Kidney tubule cell (primary cell): ENCODE results near the gene SNX9.
"Not testable (repeated sequence)": the region's sequence is repeated elsewhere in the genome, so short reads cannot be mapped to it uniquely, and the experiment has no call there.

Source experiments
- DNase-seq: peaks from one replicate; pipeline ENCODE4 v3.0.0-alpha.2; 2018; ENCODE audit warnings: low spot score

The SNX9 gene

DNA sequence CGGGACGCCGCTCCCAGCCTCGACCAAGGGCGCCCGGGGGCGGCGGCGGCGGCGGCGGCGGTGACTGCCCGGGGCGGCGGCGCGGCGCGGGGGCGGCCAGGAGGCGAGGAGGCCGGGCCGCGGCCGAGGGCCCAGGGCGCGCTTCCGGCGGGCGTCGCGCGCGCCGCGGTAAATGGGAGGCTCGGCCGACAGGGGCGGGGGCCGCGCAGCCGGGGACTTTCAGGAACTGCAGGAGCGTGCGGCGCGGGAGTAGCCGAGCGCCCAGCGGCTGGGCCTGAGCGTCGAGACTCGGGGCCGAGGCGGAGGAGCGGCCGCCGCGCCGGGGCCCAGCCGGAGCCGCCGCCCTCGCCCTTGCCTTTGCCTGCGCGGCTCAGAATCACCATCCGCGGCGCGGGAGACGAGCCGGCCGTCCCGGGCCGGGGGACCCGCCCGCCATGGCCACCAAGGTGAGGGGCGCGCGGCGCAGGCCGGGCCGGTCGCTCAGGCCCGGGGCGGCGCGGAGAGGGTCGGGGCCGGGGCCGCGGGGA is at the start of gene SNX9:
Gene SNX9 (plus strand): TSS at position 246 of the 527 bp plus-strand sequence. CDS start 189 bp downstream, at position 435.
- peak; percentile 86 for DNase-seq

DNA sequence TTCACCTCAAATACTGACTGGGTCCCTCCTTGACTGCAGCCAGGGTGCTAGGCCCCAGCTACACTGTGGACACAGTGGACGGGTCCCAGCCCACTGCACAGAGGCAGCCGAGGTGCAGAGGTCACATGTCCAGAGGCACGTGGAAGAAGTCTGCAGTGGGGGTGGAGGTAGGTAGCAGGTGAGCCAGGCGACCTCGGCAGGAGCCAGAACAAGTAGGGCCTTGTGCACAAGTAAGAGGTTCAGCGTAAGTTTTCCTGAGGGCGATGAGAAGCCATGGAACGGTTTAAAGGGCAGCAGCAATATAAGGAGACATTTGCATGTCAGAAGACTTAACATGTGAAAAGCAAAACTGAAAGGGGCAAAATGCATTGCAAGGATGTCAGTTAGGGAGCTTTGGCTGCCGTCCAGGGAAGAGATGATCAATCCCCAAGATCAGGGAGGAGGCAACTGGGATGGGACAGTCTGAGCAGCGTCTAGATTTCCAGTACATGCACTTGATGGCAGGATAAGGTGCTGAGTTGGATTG is 49.7 kb upstream of the SNX9 start:
- peak; percentile 61 for DNase-seq

DNA sequence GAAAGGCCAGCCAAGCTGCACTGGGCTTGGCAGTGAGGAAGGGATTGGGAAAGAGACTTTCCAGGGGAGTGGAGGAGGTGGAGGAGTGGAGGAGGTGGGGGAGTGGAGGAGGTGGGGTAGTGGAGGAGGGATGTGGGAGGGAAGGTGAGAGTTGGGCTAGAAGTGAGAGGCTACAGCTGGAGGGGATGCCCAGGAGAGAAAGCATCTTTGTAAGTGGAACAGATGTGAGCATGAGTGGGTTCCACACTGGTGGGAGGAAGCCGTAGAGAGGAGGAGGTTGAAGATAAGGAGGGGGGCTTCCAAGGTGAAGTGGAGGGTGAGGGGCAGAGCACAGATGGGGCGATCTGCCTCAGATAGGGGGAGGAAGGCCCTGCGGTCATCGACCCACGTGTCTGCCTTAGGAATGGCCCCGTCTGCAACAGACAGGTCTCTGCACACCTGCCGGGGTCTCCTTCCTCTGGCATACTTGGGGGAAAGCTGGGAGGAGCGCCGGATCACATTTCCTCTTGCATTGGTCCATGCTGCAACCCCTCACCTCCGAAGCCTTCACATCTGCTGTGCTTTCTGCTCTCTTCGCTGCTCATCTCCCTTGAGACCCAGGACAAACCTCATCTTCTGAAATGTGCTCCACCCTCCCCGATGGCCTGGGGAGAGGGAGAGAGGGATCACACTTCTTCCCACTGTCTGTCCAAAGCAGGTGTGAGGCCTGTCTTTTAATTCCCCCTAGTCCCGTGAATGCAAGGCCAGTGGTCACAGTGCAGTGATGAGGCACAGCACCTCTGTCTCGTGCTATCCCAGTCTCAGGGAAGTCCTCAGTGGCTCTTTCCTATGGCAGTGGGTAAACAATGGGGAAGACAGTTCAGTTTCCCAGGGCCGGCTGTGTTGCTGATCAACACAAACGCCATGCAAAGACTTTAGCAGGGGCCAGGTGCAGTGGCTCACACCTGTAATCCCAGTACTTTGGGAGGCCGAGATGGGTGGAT is 48.6 kb upstream of the SNX9 start:
- DNase-seq = no peak

DNA sequence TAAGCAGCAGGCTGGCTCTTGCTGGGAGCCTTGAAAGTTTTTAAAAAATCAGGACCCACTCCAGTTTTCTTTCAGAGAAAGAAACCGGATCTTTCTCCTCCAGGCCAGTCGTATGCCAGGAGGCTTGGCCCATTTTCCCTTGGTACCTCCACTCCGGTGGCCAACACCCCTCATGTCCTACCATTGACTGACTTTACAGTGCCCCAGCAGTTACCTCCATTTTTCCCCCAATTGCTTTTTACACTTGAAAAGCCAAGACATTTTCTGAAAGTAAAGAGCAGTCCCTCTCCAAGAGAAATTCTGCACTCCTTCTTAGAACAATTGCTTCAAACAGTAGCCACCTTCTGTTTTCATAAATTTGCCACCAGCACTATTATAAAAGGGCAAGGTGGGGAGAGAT is 47.7 kb upstream of the SNX9 start:
- DNase-seq = no peak

DNA sequence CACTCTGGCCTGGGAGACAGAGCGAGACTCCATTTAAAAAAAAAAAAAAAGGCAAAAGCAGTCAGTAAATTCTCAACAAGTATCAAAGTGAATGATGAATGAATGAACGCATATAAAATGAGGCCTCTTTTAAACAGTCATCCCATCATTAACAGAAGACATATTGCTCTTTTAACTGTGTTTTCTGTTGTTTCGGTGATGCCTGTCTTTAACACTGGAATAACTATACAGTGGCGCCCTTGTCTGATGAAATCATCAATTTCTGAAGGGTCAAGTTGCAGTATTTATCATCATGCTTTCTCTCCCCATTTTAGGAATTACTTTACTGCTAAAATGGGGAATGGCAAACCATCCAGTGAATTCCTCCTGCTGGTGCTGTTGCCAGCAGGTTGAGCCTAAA is 45.7 kb upstream of the SNX9 start:
- DNase-seq = no peak

DNA sequence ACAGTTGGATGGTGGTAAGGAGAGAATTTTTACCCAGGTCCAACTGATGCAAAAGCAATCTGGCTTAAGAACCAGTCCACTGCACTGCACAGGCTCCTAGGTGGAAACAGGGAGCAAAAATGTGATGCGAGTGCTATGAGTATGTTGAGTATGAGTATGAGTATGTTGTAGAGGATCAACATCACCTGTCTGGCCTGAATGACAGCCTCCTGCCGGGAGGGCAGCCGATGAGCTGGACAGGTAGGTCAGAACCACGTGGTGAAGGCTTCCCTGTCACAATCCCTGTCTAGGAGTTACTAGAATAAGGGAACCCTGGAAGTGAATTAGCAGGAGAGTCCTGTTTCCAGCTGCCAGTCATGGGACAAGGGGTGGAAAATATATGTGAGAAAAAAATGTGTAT is 44.3 kb upstream of the SNX9 start:
- no peak for DNase-seq

DNA sequence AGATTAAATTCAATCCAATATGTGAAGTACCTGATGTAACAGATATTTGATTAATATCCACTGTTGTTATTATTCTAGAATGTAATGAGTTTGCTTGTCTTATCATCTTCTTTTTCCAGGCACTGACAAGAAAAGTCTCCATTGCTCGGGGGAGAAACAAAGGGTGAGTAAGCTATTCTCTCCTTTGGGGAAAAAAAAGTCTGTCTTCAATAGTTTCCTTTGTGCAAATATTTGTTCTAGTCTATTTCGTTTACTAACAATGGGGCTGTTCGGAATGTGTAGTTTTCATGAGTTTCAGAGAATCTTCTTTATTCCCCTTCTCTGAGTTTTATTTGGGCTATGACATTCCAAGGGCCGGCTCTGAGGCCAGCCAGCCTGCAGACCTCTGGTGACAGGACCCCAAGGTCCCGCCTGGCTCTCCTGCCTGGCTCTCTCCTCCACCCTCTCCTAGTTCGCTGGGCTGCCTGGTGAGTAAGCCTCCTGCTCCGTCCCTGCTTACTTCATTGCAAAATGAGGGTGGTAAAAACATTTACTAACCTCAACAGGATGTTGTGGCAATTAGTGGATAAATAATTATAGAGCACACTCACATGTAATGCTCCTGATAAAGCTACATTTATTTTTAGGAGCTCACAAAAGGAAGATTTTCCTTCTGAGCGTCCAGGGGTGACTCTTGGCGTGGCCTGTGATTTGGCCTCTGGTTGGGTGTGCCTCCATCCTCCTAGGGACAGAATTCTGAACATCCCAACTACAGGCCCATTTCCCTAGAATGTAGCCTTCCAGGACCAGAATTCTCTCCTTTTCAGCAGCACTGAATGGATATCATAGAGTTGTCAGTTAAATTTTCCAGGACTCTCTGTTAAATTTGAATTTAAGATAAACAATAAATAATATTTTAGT is 43.1 kb upstream of the SNX9 start:
- no peak for DNase-seq

DNA sequence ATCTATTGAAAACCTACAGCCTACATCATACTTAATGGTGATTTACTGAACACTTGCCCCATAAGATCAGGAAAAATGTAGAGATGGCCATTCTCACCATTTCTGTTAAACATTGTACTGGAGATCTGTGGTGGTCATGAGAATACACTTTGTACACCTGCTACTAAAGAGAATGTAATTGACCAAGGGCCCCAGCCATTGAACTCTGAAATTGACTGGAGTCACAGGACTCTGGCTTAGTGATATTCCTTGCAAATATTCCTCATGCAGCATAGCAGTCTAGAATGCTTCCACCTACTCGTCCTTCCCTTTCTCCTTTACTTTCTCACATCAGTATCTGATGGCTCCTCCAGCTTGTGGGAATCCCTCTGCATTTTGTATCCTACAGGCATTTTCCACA is 37.4 kb upstream of the SNX9 start:
- DNase-seq = no peak

DNA sequence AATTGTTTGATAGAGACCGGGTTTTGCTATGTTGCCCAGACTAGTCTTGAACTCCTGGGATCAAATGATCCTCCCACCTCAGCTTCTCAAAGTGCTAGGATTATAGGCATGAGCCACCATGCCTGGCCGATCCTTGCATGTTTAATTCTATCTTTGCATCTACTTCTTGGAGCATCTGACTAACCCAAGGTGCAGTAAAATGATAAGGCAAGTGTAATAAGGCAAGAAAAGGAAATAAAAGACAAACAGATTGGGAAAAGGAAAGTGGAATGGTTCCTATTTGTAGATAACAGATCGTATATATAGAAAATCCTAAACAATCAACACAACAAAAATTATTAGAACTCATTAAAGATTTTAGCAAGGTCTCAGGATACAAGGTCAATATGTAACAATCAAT is 36.8 kb upstream of the SNX9 start:
- DNase-seq = no peak

DNA sequence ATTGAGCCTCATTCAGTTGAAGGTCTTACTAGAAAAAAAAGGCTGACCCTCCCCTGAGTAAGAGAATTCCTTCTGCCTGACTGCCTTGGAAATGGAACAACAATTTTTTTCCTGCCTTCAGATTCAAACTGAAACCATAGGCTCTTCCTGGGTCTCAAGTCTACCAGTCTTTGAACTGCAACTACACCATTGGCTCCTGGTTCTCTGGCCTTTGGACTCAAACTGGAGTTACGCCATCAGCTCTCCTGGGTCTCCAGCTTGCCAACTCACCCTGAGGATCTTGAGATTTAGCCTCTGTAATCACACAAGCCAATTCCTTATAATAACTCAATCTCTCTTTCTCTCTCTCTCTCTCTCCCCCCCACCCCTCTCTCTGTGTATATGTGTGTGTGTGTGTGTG is 36.0 kb upstream of the SNX9 start:
- no peak for DNase-seq

DNA sequence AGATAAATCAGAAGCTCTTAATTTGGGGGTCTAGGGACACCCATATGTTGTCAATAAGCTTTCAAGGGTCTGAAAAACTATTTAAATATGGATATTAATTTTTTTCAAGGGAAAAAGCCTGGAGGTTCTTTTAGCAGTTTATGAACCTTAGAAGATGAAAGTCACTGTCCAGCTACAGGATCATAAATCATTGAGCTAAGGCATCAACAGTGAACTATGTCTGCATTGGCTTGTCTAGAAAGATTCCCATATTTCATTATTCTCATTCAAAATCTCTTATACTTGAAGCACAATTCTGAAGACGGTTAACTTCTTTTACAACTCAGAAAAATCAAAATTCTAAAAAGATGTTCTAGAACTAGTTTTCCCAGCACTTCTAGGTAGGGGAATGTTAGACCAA is 34.9 kb upstream of the SNX9 start:
- DNase-seq = no peak

DNA sequence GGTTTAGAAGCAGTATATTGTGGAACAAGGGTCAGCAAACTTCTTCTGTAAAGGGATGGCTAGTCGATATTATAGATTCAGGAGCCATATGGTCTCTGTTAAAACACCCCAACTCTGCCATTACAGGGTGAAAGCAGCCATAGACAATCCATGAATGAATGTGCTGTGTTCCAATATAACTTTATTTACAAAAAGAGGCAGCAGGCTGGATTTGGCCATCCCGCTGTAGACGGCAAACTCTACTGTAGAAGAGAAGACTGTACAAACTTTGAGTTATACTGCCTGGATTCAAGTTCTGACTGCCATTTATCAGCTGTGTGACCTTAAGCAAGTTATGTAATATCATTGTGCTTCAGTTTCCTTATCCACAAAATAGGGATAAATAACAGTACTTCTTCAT is 33.7 kb upstream of the SNX9 start:
- no peak for DNase-seq

DNA sequence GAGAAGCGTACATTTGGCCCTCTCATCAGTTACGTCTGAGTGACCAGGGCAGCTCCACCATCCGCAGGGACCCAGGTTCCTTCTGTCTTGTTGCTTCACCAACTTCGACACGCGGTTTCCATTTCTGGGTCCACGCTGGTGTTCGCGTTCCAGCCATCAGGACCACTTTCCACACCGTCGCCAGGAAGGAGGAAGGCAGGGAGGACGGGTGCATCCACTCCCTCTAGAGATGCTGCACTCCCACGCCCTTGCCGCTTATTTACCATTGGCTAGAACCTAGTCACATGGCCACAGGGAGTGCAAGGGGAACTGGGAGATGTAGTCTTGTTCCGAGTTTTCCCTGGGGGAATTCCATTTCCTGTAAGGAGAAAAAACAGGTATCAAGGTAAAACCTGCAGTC is 33.2 kb upstream of the SNX9 start:
- no peak for DNase-seq

DNA sequence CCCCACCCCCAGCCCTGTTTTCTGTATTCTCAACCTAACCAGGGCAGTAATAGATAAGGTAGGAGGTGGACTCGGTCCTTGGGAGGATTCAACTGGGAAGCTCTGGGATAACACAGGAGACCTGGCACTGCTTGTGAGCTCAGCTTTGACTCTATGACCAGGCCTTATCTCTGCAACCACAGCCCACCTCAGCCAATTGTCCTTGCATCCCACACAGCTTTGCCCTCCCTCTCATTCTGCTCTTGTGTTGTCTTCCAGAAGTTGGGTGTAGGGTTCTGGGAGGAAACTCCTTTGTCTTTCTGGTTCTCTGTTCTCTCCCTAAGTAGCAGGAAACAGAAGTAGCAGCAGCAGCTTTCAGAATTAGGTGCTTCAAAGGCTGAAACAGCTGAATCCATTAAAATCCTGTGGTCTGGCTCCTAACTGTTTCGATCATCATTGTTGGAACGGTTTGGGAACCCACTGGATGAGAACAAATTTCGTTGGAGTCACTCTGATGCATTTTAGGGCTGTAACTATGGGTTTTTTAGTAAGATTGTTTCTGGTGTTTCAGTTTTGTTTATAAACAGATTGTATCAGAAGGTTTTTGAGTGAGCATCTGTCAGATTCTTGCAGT is 32.4 kb upstream of the SNX9 start:
- DNase-seq = no peak

DNA sequence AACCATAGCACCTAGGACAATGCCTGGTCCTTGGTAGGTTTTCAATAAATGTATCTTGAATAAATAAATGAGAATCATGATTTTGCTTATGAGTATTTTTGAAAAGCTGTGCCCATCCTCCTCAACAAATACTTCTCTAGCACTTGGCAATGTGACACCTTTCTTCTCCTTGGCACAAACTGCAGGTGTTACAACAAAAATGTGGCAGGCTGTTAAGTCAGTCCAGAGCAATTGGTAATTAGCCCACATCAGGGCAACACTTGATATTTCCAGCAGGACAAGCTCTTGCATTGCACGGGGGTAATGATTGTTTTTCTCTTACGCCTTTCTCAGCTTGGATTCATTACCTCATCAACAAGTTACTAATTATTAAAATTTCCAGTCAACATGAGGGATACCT is 31.6 kb upstream of the SNX9 start:
- DNase-seq = no peak

DNA sequence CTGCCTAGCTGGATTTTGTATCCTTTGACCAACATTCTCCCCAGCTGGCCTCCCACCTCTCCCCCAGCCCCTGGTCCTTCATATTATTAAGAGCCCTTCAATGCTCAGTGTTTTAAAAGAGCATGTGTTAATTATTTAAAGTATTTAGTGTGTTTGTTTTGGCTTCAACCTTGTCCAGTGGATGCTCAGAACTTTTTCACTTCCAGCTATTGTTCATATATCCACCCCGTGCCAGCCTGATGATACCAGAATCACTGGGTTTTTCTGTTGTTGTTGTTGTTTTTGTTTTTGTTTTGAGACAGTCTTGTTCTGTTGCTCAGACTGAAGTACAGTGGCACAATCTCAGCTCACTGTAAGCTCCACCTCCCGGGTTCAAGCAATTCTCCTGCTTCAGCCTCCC is 30.4 kb upstream of the SNX9 start:
- no peak for DNase-seq

DNA sequence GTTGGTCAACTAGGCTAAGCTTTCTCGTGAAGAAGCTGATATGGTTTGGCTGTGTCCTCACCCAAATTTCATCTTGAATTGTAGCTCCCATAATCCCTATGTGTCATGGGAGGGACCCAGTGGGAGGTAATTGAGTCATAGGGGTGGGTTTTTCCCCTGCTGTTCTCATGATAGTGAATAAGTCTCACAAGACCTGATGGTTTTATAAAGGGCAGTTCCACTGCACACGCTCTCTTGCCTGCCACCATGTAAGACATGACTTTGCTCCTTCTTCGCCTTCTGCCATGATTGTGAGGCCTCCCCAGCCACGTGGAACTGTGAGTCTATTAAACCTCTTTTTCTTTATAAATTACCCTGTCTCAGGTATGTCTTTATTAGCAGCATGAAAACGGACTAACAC is 29.0 kb upstream of the SNX9 start:
- DNase-seq = not testable (repeated sequence)

DNA sequence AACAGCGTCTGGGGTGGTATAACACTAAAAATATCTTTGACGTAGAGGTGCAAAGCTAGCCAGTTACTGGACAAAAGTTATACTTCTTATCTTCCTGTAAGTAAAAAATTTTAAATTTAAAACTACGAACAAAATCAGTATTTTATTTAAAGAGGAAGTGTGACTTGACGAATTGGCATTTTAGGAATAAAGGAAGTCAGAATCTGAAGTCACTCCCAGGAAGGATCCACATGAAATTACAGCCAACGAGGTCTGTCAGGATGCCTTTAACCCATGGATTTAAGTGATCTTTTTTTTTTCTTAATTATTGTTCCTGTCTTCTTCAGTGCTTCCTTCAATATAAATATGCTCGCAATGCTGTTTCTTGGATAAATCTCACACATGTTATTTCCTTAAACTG is 27.2 kb upstream of the SNX9 start:
- no peak for DNase-seq

DNA sequence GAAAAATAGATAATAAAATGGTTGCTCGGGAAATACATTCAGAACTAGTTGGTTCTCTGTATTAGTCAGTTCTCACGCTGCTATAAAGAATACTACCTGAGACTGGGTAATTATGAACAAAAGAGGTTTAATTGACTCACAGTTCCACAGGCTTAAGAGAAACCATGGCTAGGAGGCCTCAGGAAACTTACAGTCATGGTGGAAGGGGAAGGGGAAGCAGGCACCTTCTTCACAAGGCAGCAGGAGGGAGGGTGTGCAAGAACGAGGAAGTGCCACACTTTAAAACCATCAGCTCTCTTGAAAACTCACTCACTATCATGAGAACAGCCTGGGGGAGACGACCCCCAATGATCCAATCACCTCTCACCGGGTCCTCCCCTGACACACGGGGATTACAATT is 24.2 kb upstream of the SNX9 start:
- DNase-seq = no peak

DNA sequence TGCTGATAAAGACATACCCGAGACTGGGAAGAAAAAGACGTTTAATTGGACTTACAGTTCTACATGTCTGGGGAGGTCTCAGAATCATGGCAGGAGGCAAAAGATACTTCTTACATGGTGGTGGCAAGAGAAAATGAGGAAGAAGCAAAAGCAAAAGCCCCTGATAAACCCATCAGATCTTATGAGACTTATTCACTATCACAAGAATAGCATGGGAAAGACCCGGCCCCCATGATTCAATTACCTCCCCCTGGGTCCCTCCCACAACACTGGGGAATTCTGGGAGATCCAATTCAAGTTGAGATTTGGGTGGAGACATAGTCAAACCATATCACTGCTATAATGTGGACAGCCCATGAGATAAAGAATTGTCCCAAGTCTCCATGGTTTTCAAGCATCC is 23.5 kb upstream of the SNX9 start:
- DNase-seq = not testable (repeated sequence)

DNA sequence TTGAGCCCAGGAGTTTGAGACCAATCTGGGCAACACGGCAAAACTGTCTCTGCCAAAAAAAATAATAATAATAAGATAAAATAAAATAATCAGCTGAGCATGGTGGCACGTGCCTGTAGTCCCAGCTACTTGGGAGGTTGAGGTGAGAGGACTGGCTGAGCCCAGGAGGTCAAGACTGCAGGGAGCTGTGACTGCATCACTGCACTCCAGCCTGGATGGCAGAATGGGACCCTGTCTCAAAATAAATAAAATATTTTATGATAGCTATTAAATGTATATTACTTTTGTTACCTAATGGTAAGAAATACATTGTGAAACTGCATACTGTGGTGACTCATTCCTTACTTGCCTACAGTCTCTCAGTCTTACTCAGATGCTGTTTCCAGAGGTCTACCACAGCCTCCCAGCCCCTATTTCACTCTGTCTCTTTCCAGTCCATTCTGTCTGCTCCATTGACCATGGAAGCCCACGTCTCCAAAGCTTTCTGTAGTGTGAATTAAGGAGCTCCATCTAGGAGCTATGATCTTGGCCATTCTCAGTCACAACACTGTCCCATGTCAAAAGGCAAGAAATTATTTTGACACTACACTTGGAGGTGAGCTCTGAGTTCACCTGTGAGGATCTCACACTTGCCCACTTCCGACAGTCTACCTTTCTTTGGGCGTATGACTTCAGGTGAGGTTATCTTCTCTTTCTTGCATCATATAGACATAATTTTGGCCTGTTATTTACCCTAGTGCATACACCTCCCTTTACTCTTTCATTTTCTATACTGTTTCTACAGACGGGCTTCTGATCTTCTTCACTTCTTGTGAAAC is 22.4 kb upstream of the SNX9 start:
- DNase-seq = peak; percentile 44
